HG02885 (cell line): ENCODE data around the gene C19orf81.

Experiments used
- ATAC-seq: cut with Tn5 transposase; IDR thresholded peaks from one replicate; pipeline ENCODE4 v1.9.1; 2021; ENCODE audit warnings: mild to moderate bottlenecking; ENCODE audit not compliant: unreplicated experiment, poor library complexity

Gene C19orf81

GRCh38 chr19:50676625-50677197 lies 27.5 kb downstream of the C19orf81 start:
- no peak for ATAC-seq

DNA sequence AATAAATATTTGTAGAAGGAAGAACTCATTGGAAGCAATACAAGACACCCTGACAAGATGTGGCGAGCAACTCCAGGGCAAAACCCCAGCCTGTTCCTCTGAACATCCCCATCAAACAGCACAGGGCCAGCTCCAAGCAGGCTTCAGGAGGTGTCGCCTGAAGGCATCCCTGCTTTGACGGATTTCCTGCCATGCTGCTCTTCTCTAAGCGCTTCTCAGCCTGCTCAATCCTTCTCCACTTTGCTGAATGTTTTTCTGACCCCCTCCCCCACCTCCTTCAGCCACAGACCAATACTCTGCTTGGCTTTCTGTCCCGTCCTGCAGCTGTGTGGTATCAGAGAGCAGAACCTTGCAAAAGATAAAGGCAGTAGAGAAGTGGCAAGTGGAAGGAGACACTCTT lies 28.4 kb downstream of the C19orf81 start:
- ATAC-seq, result no peak

DNA sequence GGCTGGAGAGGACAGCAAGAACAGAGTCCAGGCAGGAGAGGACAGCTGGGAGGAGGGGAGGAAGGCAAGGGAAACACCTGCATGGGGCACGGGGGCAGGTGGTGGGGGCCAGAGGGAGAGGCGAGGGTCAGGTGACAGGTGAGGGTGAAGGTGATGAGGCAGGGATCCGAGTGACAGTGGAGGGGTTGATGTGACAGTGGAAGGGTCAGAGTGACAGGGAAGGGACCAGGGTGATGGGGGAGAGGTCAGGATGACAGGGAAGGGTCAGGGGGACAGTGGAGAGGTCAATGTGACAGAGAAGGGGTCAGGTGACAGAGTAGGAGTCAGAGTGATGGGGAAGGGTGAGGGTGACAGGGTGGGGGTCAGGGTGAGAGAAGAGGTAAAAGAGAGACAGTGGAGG lies 29.1 kb downstream of the C19orf81 start:
- no peak for ATAC-seq

DNA sequence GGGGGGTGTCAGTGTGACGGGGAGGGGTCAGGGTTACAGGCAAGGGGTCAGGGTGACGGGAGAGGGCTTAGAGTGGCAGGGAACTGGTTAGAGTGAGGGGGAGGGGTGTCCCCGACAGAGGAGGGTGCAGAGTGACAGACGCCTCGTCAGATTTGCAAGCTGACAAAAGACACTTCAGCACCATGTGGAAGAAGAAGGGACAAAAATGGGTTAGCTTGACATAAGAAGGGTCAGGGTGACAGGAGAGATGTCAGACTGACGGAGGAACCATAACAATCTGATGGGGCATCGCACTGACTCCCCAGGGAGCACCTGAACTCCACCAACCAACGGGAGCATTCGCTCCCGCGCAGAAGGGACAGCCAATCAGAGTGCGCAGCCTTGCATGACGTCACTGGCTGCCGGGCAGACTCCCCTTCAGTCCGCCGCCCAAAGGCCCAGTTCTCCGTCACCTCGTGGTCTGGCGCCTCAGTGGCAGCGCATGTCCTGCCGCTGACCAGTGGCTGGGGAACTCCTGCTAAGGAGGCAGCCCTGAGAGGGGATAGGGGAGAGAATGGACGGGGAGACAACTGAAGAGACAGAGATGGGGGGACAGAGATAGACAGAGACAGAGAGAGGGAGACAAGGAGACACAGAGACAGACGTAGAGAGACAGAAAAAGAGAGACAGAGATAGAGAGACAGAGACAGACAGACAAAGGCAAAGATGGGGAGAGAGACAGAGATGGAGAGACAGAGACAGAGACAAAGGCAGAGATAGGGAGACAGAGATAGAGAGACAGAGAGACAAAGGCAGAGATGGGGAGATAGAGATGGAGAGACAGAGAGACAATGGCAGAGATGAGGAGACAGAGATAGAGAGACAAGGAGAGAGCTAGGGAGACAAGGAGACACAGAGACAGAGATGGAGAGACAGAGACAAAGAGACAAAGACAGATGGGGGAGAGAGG lies 30.2 kb downstream of the C19orf81 start:
- ATAC-seq, result peak; percentile 66

- no peak for ATAC-seq
These were observed 37.2 kb downstream of the C19orf81 start for GRCh38 chr19:50686310-50687032.

- ATAC-seq, result no peak
These were observed 39.5 kb downstream of the C19orf81 start for GRCh38 chr19:50688766-50689165.

DNA sequence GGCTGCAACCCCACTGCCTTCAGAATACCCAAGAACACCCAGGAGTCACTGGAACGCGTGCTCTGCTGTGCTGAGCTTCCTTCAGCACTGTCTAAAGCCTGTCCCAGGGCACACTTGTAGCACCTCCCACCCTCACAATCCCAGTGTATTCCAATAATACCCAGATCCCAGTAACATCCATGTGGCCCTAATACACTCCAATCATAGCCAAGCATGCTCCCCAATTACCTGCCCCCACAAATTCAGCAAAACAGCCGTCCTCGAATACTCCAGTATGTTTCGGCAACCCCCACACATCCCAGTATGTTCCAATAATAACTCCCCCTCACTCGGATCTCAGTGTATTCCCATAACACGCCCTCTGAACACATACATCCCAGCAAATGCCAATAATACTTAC lies 41.2 kb downstream of the C19orf81 start:
- no peak for ATAC-seq

DNA sequence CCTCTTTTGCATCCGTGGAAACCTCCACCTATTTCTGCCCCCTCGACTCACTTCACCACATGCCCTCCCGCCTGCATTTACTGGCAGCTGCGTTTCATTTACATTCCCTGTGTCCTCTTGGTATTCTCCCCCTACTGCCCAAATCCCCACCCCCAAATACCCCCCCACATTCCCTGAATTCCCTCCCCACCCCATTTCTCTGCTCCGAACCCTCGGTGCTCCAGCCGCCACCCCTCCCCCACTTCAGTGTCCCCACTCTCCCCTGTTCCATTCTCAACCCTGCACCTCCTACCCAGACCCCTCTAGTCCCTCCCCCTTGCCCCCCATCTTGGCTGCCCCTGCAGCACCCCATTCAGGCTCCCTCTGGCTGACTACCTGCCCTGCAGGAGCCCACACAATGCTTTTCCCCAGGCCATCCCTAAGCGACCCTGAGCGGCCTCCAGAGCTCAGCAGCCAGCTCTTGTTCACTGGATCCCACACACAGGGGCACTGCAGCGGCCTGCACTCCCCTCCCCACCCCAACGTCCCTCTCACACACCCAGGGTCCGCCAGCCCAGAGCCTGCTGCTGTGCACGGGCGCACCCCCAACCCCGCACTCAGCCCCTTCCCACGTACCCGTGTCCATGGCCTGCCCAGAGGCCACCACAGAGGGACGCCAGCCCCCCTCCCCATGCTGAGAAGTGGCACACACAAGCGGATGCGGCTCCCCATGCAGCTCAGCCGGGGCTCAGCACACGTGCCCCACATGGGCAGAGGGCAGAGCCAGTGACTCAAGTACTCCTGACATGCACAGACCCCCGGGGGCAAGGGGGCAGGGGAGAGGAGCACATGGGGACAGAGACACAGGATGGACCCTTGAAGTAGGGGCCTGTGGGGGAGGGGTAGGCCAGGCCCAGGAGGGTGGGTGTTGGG lies 44.1 kb downstream of the C19orf81 start:
- ATAC-seq, result no peak

- ATAC-seq, result no peak
These were observed 45.5 kb downstream of the C19orf81 start for GRCh38 chr19:50694815-50695145.

GRCh38 chr19:50695251-50696093 lies 46.2 kb downstream of the C19orf81 start:
- ATAC-seq, result no peak

GRCh38 chr19:50696094-50696483 lies 46.8 kb downstream of the C19orf81 start:
- ATAC-seq, result no peak

DNA sequence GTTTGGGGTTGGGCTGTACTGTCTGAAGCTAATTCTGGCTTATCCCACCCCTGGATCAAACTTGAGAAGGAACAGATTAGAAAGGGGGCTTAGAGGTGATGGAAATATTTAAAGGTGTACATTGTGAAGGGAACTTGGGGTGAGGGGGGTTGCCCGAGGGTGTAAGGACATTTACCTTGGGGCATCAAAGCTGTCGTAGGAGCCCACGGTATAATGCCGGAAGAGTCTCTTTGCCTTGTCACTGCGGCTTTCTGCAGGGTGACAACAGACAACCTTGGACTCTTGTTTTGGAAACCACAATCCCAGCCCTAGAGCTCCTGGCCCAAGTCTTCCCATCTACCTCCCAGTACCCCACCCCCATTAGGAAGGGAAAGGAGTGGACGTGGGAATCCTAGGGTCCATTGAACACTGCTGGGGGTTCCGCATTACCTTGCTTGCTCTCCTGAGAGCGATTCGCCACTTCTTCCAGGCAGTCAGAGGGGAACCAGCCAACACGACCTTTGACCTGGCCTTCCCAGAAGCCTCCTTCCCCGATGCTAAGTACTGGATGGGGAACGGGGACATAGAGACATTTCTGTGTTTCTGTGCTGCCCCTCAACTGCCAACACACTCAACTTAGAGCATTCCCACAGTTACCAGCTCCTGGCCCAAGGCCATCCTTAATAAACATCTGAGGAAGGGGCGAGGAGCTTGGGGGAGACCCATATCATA lies 48.3 kb downstream of the C19orf81 start:
- ATAC-seq, result no peak

- no peak for ATAC-seq
These were observed 52.2 kb downstream of the C19orf81 start for GRCh38 chr19:50701367-50701985.

DNA sequence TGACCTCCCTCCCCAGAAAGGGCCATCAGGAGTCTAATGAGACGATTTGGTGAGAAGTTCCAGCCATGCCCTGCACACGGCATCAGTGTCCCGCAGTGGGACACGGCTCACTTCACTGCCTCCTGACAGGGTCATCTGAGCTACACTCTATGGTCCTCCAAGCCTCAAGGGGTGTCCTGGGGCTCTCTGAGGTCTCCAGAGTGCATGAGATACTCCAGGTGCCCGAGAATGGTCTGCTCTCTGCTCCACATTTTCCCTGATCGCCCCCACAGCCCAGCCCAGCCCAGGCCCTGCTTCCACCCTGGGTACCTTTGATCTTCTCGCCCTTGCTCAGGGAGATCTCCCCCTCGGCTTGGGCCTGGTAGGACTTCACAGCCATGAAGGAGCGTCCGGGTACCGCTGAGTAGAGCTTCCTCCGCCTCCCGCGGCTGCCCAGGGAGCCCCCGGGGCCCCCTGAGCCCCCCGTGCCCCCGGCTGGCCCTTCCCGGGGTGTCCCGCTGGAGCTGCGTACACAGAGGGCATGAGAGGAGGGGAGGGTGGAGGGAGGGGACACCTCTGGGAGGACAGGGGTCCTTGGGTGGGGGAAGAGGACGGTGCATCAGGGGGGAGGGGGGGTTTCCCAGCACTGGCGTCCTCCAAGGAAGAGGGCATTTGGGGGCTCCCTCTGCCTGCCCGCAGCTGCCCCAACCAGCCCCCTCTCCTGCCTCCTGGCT lies 53.1 kb downstream of the C19orf81 start:
- ATAC-seq, result no peak

- ATAC-seq, result no peak
These were observed 53.9 kb downstream of the C19orf81 start for GRCh38 chr19:50702871-50703829.

DNA sequence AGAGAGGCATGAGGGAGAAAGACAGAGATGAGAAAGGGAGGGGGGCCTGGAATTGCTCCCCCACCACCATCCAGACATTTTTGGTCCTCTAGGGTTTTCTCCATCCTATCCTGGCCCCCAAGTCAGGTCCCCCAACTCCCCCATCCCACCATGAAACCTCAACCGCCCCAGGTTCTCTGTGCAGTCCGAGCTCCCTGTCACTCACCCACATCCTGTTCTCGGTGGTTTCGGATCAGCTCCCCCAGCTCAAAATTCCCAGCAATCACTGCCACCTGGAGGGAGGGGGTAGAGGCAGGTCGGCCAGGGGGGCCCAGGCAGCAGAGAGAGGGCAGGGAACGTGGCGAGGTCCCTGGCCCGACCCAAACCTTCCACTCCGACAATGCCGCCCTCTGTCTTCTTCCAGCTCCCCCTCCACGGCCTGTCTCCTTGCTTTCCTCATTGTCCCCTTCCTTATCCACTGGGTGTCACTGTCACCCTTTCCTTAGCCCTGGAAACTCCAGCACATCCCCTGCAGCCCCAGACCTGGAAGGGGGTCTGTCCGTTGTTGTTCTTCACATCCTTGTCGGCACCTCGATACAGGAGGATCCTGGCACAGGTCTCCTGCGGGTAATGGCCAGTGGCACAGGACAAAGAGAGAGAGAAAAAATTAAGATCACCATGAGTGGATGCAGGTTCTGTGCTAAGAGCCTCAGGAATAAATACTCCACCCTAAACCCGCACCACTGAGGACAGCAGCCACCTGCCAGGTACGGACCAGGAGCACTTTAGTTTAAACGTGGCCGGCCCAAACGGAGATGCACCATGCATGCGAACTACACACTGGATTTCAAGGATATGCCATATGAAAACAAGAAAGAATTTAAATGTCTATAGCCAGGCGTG lies 54.9 kb downstream of the C19orf81 start:
- no peak for ATAC-seq
